Body of pancreas (tissue), 4 donors: ENCODE data around the gene PHAF1.

Experiments used
- CTCF ChIP-seq, 7 experiments: fragments of 450-650 bp in 4 of 7; fragments of 200-600 bp in 3 of 7; sonication (generic) in 3 of 7; IDR thresholded peaks; one replicate each; pipeline ENCODE4 v1.5.1; 2016 to 2019; ENCODE audit warnings: antibody characterized with exemption in 7 of 7
- POLR2A ChIP-seq, 3 donors: fragments of 450-650 bp; IDR thresholded peaks; one replicate each; pipeline ENCODE4 v1.6.1; 2016; ENCODE audit warnings: antibody characterized with exemption in 3 of 3, mild to moderate bottlenecking in 2 of 3

GRCh38 chr16:67117716-67118115 lies 8.0 kb downstream of the PHAF1 start:
- TF ChIP-seq CTCF (IDR thresholded peaks at IDR 0.05) (no peak), POLR2A (IDR thresholded peaks at IDR 0.05) (no peak)
